B cell (primary cell): ENCODE measurements around the gene MATN1. TPM values are rescaled to one million over a fixed set of nuclear protein-coding genes. Genes with fewer than 3 reads are reported as not detected.

Source experiments
- ATAC-seq: fragments of 200-7000 bp; cut with Tn5 transposase; one replicate; pipeline ENCODE4 v1.10.0; 2021; ENCODE audit warnings: low read depth, mild to moderate bottlenecking, moderate number of reproducible peaks, moderate library complexity
- CTCF ChIA-PET: fragments of 350-600 bp; sonication (Branson Sonifier 250); formaldehyde crosslinking; loops from one replicate; lab custom pipeline; 2021; ENCODE audit warnings: antibody characterized with exemption, inconsistent platforms; lab: Charles Lee
- POLR2A ChIA-PET: fragments of 350-600 bp; sonication (Branson Sonifier 250); formaldehyde crosslinking; loops from one replicate; lab custom pipeline; 2021; ENCODE audit warnings: antibody characterized with exemption; lab: Charles Lee
- DNase-seq: peaks from one replicate; pipeline ENCODE4 v3.0.0; 2013
- H2AFZ ChIP-seq: 2 replicates; pipeline ENCODE4 v1.6.1; 2012; ENCODE audit warnings: mild to moderate bottlenecking, low read depth, low read length; ENCODE audit not compliant: insufficient read depth, poor library complexity, severe bottlenecking
- H3K27ac ChIP-seq, 2 donors: 1 replicate in 1 of 2; 2 replicates in 1 of 2; pipeline ENCODE4 v1.5.1; 2012 to 2013; ENCODE audit warnings: low read length in 2 of 2, mild to moderate bottlenecking in 2 of 2, moderate library complexity in 1 of 2
- H3K27me3 ChIP-seq, 4 experiments: fragments of 200-600 bp in 1 of 4; sonication (generic) in 1 of 4; replicated peaks in 1 of 4; 1 replicate in 2 of 4; 2 replicates in 2 of 4; pipeline versions ENCODE4 v1.6.1 to v1.7.0; 2013 to 2016; ENCODE audit warnings: low read length in 3 of 4, mild to moderate bottlenecking in 2 of 4, mixed read lengths in 1 of 4, moderate library complexity in 1 of 4; ENCODE audit not compliant: insufficient read depth in 4 of 4, control insufficient read depth in 3 of 4; ENCODE audit errors: control extremely low read depth in 1 of 4
- H3K36me3 ChIP-seq, 2 experiments: replicated peaks in 1 of 2; 1 replicate in 1 of 2; 2 replicates in 1 of 2; pipeline versions ENCODE4 v1.6.1 to v1.7.1; 2013; ENCODE audit warnings: low read length in 1 of 2; ENCODE audit not compliant: insufficient read depth in 2 of 2, control insufficient read depth in 1 of 2; ENCODE audit errors: control extremely low read depth in 1 of 2, extremely low read depth in 1 of 2
- H3K4me1 ChIP-seq, 2 donors: fragments of 200-600 bp in 1 of 2; sonication (generic) in 1 of 2; 1 replicate in 1 of 2; 2 replicates in 1 of 2; pipeline versions ENCODE4 v1.5.1 to v1.6.1; 2013 to 2017; ENCODE audit warnings: low read length in 2 of 2; ENCODE audit not compliant: control insufficient read depth in 2 of 2, insufficient read depth in 2 of 2
- H3K4me2 ChIP-seq: replicated peaks from 2 replicates; pipeline ENCODE3; 2012; ENCODE audit warnings: mild to moderate bottlenecking, low read depth, low read length; ENCODE audit not compliant: poor library complexity, severe bottlenecking
- H3K4me3 ChIP-seq, 5 experiments: fragments of 200-600 bp in 1 of 5; sonication (generic) in 1 of 5; 1 replicate in 3 of 5; 2 replicates in 2 of 5; pipeline versions ENCODE4 v1.5.1 to v1.7.0; 2011 to 2016; ENCODE audit warnings: low read length in 4 of 5, mild to moderate bottlenecking in 4 of 5, low read depth in 2 of 5, control low read depth in 1 of 5, moderate library complexity in 1 of 5; ENCODE audit not compliant: insufficient read depth in 1 of 5; ENCODE audit errors: control extremely low read depth in 1 of 5, extremely low read depth in 1 of 5
- H3K79me2 ChIP-seq: fragments of 200-600 bp; sonication (generic); one replicate; pipeline ENCODE4 v1.6.0; 2016; ENCODE audit warnings: low read length; ENCODE audit not compliant: control insufficient read depth, insufficient read depth
- H3K9ac ChIP-seq: fragments of 200-600 bp; sonication (generic); 2 replicates; pipeline ENCODE4 v1.6.1; 2017; ENCODE audit warnings: mild to moderate bottlenecking, low read length, moderate library complexity
- H3K9me3 ChIP-seq, 3 donors: one replicate each; pipeline versions ENCODE4 v1.6.1 to v1.7.1; 2013; ENCODE audit warnings: low read length in 2 of 3; ENCODE audit not compliant: control insufficient read depth in 2 of 3, insufficient read depth in 1 of 3; ENCODE audit errors: control extremely low read depth in 1 of 3
- H4K20me1 ChIP-seq: 2 replicates; pipeline ENCODE4 v1.6.0; 2012; ENCODE audit warnings: mild to moderate bottlenecking, low read length; ENCODE audit not compliant: insufficient read depth, control insufficient read depth, poor library complexity, severe bottlenecking
- H3K27ac Mint-ChIP-seq: one replicate; pipeline ENCODE4 v1.8.0; 2021; ENCODE audit warnings: mixed read lengths
- H3K27me3 Mint-ChIP-seq: one replicate; pipeline ENCODE4 v1.8.0; 2021; ENCODE audit warnings: mixed read lengths
- H3K4me1 Mint-ChIP-seq: one replicate; pipeline ENCODE4 v1.8.0; 2021; ENCODE audit warnings: mixed read lengths
- H3K4me3 Mint-ChIP-seq: one replicate; pipeline ENCODE4 v1.8.0; 2021; ENCODE audit warnings: mixed read lengths
- H3K9me3 Mint-ChIP-seq: one replicate; pipeline ENCODE4 v1.8.0; 2022; ENCODE audit warnings: mixed read lengths; ENCODE audit not compliant: insufficient read depth
- CTCF ChIP-seq: fragments of 200-600 bp; IDR thresholded peaks from one replicate; pipeline ENCODE4 v1.8.0; 2022; ENCODE audit warnings: antibody characterized with exemption, mild to moderate bottlenecking
- EZH2 ChIP-seq: IDR thresholded peaks from 2 replicates; pipeline ENCODE4 v1.6.1; 2012; ENCODE audit warnings: borderline replicate concordance, low read depth, mild to moderate bottlenecking, moderate library complexity, low read length; ENCODE audit not compliant: insufficient read depth, poor library complexity, severe bottlenecking
- WGBS: methylation state at CpG from one replicate; pipeline ENCODE4 v1.1.5; 2013; ENCODE audit warnings: missing lambda C conversion rate; ENCODE audit not compliant: insufficient coverage; 5-methylcytosine and 5-hydroxymethylcytosine counted together
- intact Hi-C: fragments of 100-400 bp; cut with micrococcal nuclease; formaldehyde crosslinking; loops from one replicate; pipeline ENCODE4 v1.10.0; 2022
- polyA plus RNA-seq: library from polyadenylated mRNA; depleted of rRNA; stranded (reverse); fragments of >200 nt; gene quantifications from 2 replicates; pipeline ENCODE4 v1.2.3, GENCODE V29; 2012
- total RNA-seq, 2 donors: library from RNA; stranded (reverse); fragments of 120-200 nt in 1 of 2; gene quantifications; 1 replicate in 1 of 2; 2 replicates in 1 of 2; pipeline versions ENCODE4 v1.2.3 to v1.2.4, GENCODE V29; 2013 to 2022

MATN1 gene
- total and polyA plus RNA-seq, 2 donors (not counting 1 experiment from before 2014, with no cell fraction given), result 2.5 to 3.2 TPM

GRCh38 chr1:30742963-30743559, 19.7 kb upstream of the MATN1 start:
- Histone ChIP-seq H3K4me3 (peak overlapping the region in 2 of 5 experiments; percentile 2 to 29), H3K79me2 (peaks cover 99% of the 10 kb centered on the region), H3K4me2 (peak overlapping the region; percentile 94), H4K20me1 (peaks cover 95% of the 10 kb centered on the region), H3K4me1 (peaks cover 84 to 99% of the 10 kb centered on the region in 2 donors), H2AFZ (no peak overlapping the region), H3K27ac (peak overlapping the region; percentile 98 to 100), H3K27me3 (no peaks in the 10 kb centered on the region), H3K9me3 (no peaks in the 10 kb centered on the region), H3K9ac (no peak overlapping the region), H3K36me3 (peaks cover 2 to 88% of the 10 kb centered on the region in 2 experiments)
- ATAC-seq (no peak), DNase-seq (no peak)
- ChIA-PET CTCF (interaction anchor here (1.9 to 38.6 kb wide), 5 partner anchors 9 to 167 kb away, joined by 5 to 769 read pairs (median 70); partner anchors contain the start of genes LAPTM5 and MATN1), POLR2A (interaction anchor here (0.7 to 10.4 kb wide), 11 partner anchors 9 to 323 kb away, joined by 3 to 152 read pairs (median 4); partner anchors contain the start of genes LAPTM5 and PUM1)
- Mint-ChIP-seq H3K4me3 (peak overlapping the region; percentile 78), H3K27me3 (no peaks in the 10 kb centered on the region), H3K27ac (peak overlapping the region; percentile 87), H3K4me1 (peaks cover 97% of the 10 kb centered on the region), H3K9me3 (no peaks in the 10 kb centered on the region)
- no CpG with 5 or more reads among the region's 3 CpGs for WGBS
- TF ChIP-seq EZH2 (no peak), CTCF (no peak)
- intact Hi-C loops, result loop anchor here (1.0 to 5.0 kb wide), 4 partner anchors 11 to 34 kb away; no protein-coding TSS in a partner anchor
